Osteoblast (primary cell): Measurements from ENCODE around the gene EIF4A3. TPM values are rescaled to one million over a fixed set of nuclear protein-coding genes. Genes with fewer than 3 reads are reported as not detected.

Experiments used
- DNase-seq: peaks from one replicate; pipeline ENCODE4 v3.0.0; 2011; ENCODE audit warnings: low spot score, mixed read lengths; ENCODE audit not compliant: insufficient read length; ENCODE audit errors: missing footprints
- H2AFZ ChIP-seq: 2 replicates; pipeline ENCODE4 v1.6.0; 2011; ENCODE audit warnings: mild to moderate bottlenecking, low read length
- H3K27ac ChIP-seq: 2 replicates; pipeline ENCODE4 v1.5.1; 2011; ENCODE audit warnings: mild to moderate bottlenecking, low read depth, low read length, moderate library complexity
- H3K27me3 ChIP-seq: 2 replicates; pipeline ENCODE4 v1.6.0; 2012; ENCODE audit warnings: mild to moderate bottlenecking, control low read depth, inconsistent platforms, low read length, moderate library complexity; ENCODE audit not compliant: insufficient read depth
- H3K36me3 ChIP-seq: 2 replicates; pipeline ENCODE4 v1.5.1; 2011; ENCODE audit warnings: mild to moderate bottlenecking, low read length, control low read depth, moderate library complexity; ENCODE audit not compliant: insufficient read depth
- H3K4me1 ChIP-seq: 2 replicates; pipeline ENCODE4 v1.5.1; 2011; ENCODE audit warnings: mild to moderate bottlenecking, low read length, control low read depth, moderate library complexity; ENCODE audit not compliant: insufficient read depth
- H3K4me2 ChIP-seq: 2 replicates; pipeline ENCODE4 v1.6.0; 2011; ENCODE audit warnings: mild to moderate bottlenecking, low read length; ENCODE audit not compliant: insufficient read depth
- H3K4me3 ChIP-seq: fragments of 200-600 bp; sonication (generic); 3 replicates; pipeline ENCODE4 v1.5.1; 2012; ENCODE audit warnings: mild to moderate bottlenecking, low read length, inconsistent platforms; ENCODE audit not compliant: insufficient read depth
- H3K79me2 ChIP-seq: 2 replicates; pipeline ENCODE4 v1.6.0; 2012; ENCODE audit warnings: mild to moderate bottlenecking, low read length, control low read depth, inconsistent platforms; ENCODE audit not compliant: insufficient read depth
- H3K9me3 ChIP-seq: 2 replicates; pipeline ENCODE4 v1.5.1; 2011; ENCODE audit warnings: low read depth, low read length, control low read depth
- H4K20me1 ChIP-seq: 2 replicates; pipeline ENCODE4 v1.6.0; 2012; ENCODE audit warnings: mild to moderate bottlenecking, low read length, control low read depth; ENCODE audit not compliant: insufficient read depth
- total RNA-seq: library from RNA; depleted of rRNA; stranded (reverse); fragments of >200 nt; gene quantifications from 2 replicates; pipeline ENCODE4 v1.2.3, GENCODE V29; 2012
- TF ChIP-seq, protein P1 (sequence below): IDR thresholded peaks from 2 replicates; pipeline ENCODE4 v1.5.1; 2011; ENCODE audit warnings: mild to moderate bottlenecking, low read depth, low read length, moderate library complexity; ENCODE audit errors: extremely low read depth

EIF4A3 gene
- total RNA-seq, 1 donor = 44.5 TPM

DNA sequence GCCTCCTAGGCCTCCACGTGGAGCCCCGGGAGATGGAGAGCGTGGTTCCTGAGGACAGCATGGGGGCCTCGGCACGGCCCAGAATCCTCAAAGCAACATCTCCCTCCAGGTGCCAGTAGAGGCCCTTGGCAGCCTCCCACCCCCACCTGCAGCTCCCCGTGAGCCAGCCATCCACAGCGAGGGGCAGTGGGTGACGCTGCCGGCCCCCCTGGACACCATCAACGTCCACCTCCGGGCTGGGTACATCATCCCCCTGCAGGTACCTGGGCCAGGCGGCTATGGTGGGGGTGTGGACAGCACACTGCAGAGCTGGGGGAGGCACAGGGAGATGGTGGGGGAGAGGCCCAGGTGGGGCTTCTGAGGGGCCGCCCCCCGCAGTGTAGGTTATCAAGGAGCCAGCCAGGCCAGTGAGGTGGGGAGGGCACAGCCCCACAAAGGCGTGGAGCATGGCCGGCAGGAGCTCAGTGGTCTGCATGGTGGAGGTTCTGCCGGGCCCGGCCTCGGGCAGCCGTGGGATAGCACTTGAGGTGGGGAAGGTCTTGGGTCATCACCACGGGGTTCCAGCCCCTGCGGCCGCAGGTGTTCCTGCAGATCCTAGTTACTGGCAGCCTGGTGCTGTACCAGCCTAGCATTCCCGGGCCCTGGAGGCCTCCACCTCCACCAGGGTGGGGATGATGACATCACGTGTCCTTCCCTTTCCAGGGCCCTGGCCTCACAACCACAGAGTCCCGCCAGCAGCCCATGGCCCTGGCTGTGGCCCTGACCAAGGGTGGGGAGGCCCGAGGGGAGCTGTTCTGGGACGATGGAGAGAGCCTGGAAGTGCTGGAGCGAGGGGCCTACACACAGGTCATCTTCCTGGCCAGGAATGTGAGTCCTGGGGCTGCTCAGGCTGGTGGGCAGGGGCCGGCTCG is 29.2 kb downstream of the EIF4A3 start:
- Histone ChIP-seq H3K79me2 (no peaks in the 10 kb centered on the region), H3K9me3 (no peaks in the 10 kb centered on the region), H3K4me1 (no peaks in the 10 kb centered on the region), H3K4me3 (no peak overlapping the region), H3K4me2 (no peak overlapping the region), H2AFZ (no peak overlapping the region), H4K20me1 (no peaks in the 10 kb centered on the region), H3K27ac (no peak overlapping the region), H3K36me3 (no peaks in the 10 kb centered on the region), H3K27me3 (no peaks in the 10 kb centered on the region)
- TF ChIP-seq, protein P1, sequence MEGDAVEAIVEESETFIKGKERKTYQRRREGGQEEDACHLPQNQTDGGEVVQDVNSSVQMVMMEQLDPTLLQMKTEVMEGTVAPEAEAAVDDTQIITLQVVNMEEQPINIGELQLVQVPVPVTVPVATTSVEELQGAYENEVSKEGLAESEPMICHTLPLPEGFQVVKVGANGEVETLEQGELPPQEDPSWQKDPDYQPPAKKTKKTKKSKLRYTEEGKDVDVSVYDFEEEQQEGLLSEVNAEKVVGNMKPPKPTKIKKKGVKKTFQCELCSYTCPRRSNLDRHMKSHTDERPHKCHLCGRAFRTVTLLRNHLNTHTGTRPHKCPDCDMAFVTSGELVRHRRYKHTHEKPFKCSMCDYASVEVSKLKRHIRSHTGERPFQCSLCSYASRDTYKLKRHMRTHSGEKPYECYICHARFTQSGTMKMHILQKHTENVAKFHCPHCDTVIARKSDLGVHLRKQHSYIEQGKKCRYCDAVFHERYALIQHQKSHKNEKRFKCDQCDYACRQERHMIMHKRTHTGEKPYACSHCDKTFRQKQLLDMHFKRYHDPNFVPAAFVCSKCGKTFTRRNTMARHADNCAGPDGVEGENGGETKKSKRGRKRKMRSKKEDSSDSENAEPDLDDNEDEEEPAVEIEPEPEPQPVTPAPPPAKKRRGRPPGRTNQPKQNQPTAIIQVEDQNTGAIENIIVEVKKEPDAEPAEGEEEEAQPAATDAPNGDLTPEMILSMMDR = no peak
- DNase-seq = peak; percentile 65

DNA sequence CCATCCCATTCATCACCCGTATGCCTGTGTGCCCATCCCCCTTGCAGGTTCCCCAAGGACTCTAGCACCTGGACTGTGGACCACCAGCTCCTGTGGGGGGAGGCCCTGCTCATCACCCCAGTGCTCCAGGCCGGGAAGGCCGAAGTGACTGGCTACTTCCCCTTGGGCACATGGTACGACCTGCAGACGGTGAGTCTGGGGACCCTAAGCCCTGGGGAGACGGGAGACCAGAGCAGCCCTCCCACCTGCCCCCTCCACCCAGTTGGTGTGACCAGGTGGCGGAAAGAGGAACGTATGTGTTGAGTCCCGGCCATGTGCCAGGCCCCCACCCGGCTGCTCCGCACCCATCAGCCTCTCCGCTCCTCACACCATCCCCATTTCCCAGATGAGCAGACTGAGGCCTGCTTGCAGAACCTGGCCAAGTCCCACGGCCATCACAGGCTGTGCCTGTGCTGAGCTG is 30.0 kb downstream of the EIF4A3 start:
- no peaks in the 10 kb centered on the region for H4K20me1 ChIP-seq
- no peaks in the 10 kb centered on the region for H3K36me3 ChIP-seq
- H2AFZ ChIP-seq = no peak overlapping the region
- H3K27ac ChIP-seq = no peak overlapping the region
- DNase-seq = peak; percentile 19
- H3K4me2 ChIP-seq = no peak overlapping the region
- TF ChIP-seq, protein P1 = no peak
- no peaks in the 10 kb centered on the region for H3K9me3 ChIP-seq
- H3K79me2 ChIP-seq = no peaks in the 10 kb centered on the region
- no peaks in the 10 kb centered on the region for H3K4me1 ChIP-seq
- no peak overlapping the region for H3K4me3 ChIP-seq
- no peaks in the 10 kb centered on the region for H3K27me3 ChIP-seq

DNA sequence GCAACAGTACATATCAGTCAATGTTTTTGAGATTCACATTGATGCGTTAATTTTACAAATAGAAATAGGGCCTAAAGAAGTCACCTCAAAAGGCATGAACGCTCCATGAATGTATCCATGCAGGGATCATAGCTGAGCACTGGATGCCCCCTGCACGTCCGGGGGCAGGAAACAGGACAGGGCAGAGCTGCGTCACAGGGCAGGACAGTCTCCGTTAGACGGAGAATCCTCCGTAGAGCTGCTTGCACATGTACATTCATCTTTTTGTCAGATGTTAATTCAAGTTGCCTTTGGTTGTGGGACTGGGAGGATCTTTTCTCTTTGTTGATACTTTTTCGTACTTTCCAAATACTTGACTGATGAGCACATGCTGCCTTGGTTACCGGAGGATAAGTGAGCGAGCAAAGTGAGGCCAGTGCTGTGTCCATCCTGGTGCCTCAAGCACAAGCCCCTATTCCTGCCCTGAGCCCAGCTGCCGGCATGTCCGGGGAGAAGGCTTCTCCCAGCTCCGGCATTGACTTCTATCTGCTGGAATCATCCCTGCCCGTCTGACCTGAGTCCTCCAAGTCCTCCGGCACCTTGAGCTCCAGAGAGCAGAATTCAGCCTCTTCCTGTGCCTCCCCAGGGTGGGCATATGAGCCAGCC is 30.5 kb downstream of the EIF4A3 start:
- H3K36me3 ChIP-seq = no peaks in the 10 kb centered on the region
- H3K79me2 ChIP-seq = no peaks in the 10 kb centered on the region
- TF ChIP-seq, protein P1 = no peak
- H3K9me3 ChIP-seq = no peaks in the 10 kb centered on the region
- no peaks in the 10 kb centered on the region for H4K20me1 ChIP-seq
- peak; percentile 83 for DNase-seq
- no peaks in the 10 kb centered on the region for H3K27me3 ChIP-seq
- H3K4me3 ChIP-seq = no peak overlapping the region
- no peak overlapping the region for H3K27ac ChIP-seq
- no peaks in the 10 kb centered on the region for H3K4me1 ChIP-seq
- H2AFZ ChIP-seq = no peak overlapping the region
- H3K4me2 ChIP-seq = no peak overlapping the region

DNA sequence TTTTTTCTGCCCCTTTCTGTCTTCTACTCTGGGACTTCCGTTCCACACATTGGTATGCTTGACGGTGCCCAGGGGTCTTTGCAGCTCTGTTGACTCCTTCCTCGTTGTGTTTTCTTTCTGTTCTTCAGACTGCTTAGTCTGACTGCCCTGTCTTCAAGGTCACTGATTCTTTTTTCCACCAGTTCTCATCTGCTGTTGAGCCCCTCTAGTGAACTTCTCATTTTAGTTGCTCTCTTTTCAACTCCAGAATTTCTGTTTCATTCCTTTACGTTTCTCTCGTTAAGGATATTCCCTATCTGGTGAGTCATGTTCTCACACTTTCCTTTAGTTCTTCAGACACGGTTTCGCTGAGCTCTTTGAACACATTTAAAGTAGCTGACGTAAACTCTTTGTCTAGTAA is 31.8 kb downstream of the EIF4A3 start:
- Histone ChIP-seq H3K4me2 (no peak overlapping the region), H3K4me3 (no peak overlapping the region), H3K27ac (no peak overlapping the region), H2AFZ (no peak overlapping the region), H3K9me3 (no peaks in the 10 kb centered on the region), H3K4me1 (no peaks in the 10 kb centered on the region), H4K20me1 (no peaks in the 10 kb centered on the region), H3K79me2 (no peaks in the 10 kb centered on the region), H3K27me3 (no peaks in the 10 kb centered on the region), H3K36me3 (no peaks in the 10 kb centered on the region)
- peak; percentile 55 for DNase-seq
- TF ChIP-seq, protein P1 = no peak
